Neuronal stem cell (in vitro differentiated cells): Measurements from ENCODE around the gene AIFM3.

Experiments
- DNase-seq: peaks from one replicate; pipeline ENCODE4 v3.0.0-alpha.2; 2013; ENCODE audit warnings: low spot score
- H2AFZ ChIP-seq: one replicate; pipeline ENCODE4 v1.6.1; 2013; ENCODE audit warnings: mild to moderate bottlenecking, low read length, inconsistent platforms
- H2AK5ac ChIP-seq: 2 replicates; pipeline ENCODE4 v1.6.1; 2013; ENCODE audit warnings: low read depth, mild to moderate bottlenecking, inconsistent platforms, low read length, moderate library complexity, mixed read lengths
- H2BK120ac ChIP-seq: 2 replicates; pipeline ENCODE4 v1.6.1; 2013; ENCODE audit warnings: low read depth, mild to moderate bottlenecking, inconsistent platforms, low read length, moderate library complexity, mixed read lengths
- H2BK12ac ChIP-seq: one replicate; pipeline ENCODE4 v1.6.1; 2013; ENCODE audit warnings: low read length, inconsistent platforms
- H2BK15ac ChIP-seq: 2 replicates; pipeline ENCODE4 v1.6.1; 2013; ENCODE audit warnings: mild to moderate bottlenecking, low read length, inconsistent platforms, mixed read lengths
- H2BK5ac ChIP-seq: one replicate; pipeline ENCODE4 v1.6.1; 2013; ENCODE audit warnings: inconsistent platforms, mild to moderate bottlenecking, low read length, moderate library complexity
- H3K14ac ChIP-seq: one replicate; pipeline ENCODE4 v1.6.1; 2013; ENCODE audit warnings: low read length, inconsistent platforms
- H3K18ac ChIP-seq: 2 replicates; pipeline ENCODE4 v1.6.1; 2013; ENCODE audit warnings: low read length, inconsistent platforms
- H3K23ac ChIP-seq: 2 replicates; pipeline ENCODE4 v1.6.1; 2013; ENCODE audit warnings: low read depth, mild to moderate bottlenecking, mixed read lengths, low read length, inconsistent platforms; ENCODE audit not compliant: poor library complexity
- H3K27ac ChIP-seq: replicated peaks from 3 replicates; pipeline ENCODE4 v1.5.1; 2013; ENCODE audit warnings: low read length, inconsistent platforms
- H3K27me3 ChIP-seq, 3 experiments: 2 replicates each; pipeline ENCODE4 v1.6.1; 2013; ENCODE audit warnings: low read length in 3 of 3, mild to moderate bottlenecking in 2 of 3, inconsistent platforms in 1 of 3, low read depth in 1 of 3, mixed read lengths in 1 of 3, moderate library complexity in 1 of 3; ENCODE audit not compliant: control insufficient read depth in 3 of 3, insufficient read depth in 3 of 3
- H3K36me3 ChIP-seq, 2 donors: replicated peaks in 1 of 2; 2 replicates each; pipeline ENCODE4 v1.6.1; 2013; ENCODE audit warnings: low read length in 2 of 2; ENCODE audit not compliant: control insufficient read depth in 2 of 2, insufficient read depth in 2 of 2
- H3K4ac ChIP-seq: 2 replicates; pipeline ENCODE4 v1.6.1; 2013; ENCODE audit warnings: inconsistent platforms, mild to moderate bottlenecking, low read length, moderate library complexity
- H3K4me1 ChIP-seq, 2 donors: 1 replicate in 1 of 2; 2 replicates in 1 of 2; pipeline ENCODE4 v1.6.1; 2013; ENCODE audit warnings: low read length in 2 of 2, low read depth in 1 of 2; ENCODE audit not compliant: control insufficient read depth in 2 of 2, insufficient read depth in 1 of 2
- H3K4me2 ChIP-seq: one replicate; pipeline ENCODE4 v1.6.1; 2013; ENCODE audit warnings: mild to moderate bottlenecking, low read length, inconsistent platforms; ENCODE audit not compliant: insufficient read depth, poor library complexity, severe bottlenecking
- H3K4me3 ChIP-seq, 2 donors: 2 replicates each; pipeline ENCODE4 v1.5.1; 2013; ENCODE audit warnings: low read length in 2 of 2, mild to moderate bottlenecking in 2 of 2, inconsistent platforms in 1 of 2, moderate library complexity in 1 of 2
- H3K79me1 ChIP-seq: one replicate; pipeline ENCODE4 v1.6.1; 2013; ENCODE audit warnings: low read depth, mild to moderate bottlenecking, inconsistent platforms, low read length, moderate library complexity
- H3K9ac ChIP-seq: one replicate; pipeline ENCODE4 v1.6.1; 2013; ENCODE audit warnings: mild to moderate bottlenecking, low read depth, low read length, inconsistent platforms; ENCODE audit not compliant: poor library complexity
- H3K9me3 ChIP-seq, 2 donors: replicated peaks in 1 of 2; 2 replicates each; pipeline versions ENCODE3 to v1.6.1; 2013; ENCODE audit warnings: low read length in 2 of 2, mild to moderate bottlenecking in 2 of 2, inconsistent platforms in 1 of 2, low read depth in 1 of 2, mixed read lengths in 1 of 2, moderate library complexity in 1 of 2; ENCODE audit not compliant: control insufficient read depth in 2 of 2, insufficient read depth in 1 of 2
- H4K8ac ChIP-seq: one replicate; pipeline ENCODE4 v1.6.1; 2013; ENCODE audit warnings: low read depth, mild to moderate bottlenecking, inconsistent platforms, low read length, moderate library complexity
- H4K91ac ChIP-seq: one replicate; pipeline ENCODE4 v1.6.1; 2013; ENCODE audit warnings: low read length, low read depth, mild to moderate bottlenecking, inconsistent platforms; ENCODE audit not compliant: poor library complexity
- WGBS, 2 donors: extraction: QIAGEN DNeasy Blood & Tissue Kit; methylation state at CpG; one replicate each; pipeline ENCODE4 v1.1.7; 2013; ENCODE audit warnings: missing lambda C conversion rate in 2 of 2, mixed read lengths in 1 of 2; ENCODE audit not compliant: insufficient read length in 2 of 2, insufficient replicate concordance in 1 of 2; ENCODE audit errors: extremely low coverage in 2 of 2; 5-methylcytosine and 5-hydroxymethylcytosine counted together

Gene AIFM3

GRCh38 chr22:21013657-21014201 is 46.7 kb downstream of the AIFM3 start:
- H3K36me3 ChIP-seq = peaks cover under 1 to 3% of the 10 kb centered on the region in 2 donors
- no peaks in the 10 kb centered on the region for H3K9me3 ChIP-seq
- DNase-seq = no peak
- H3K9ac ChIP-seq = peak overlapping the region; percentile 70
- no CpG with 5 or more reads among the region's 24 CpGs for WGBS, 2 donors
- H3K27ac ChIP-seq = peak overlapping the region; percentile 93
- H4K91ac ChIP-seq = no peak overlapping the region
- no peak overlapping the region for H2BK120ac ChIP-seq
- peak overlapping the region; percentile 58 for H3K4me2 ChIP-seq
- H3K23ac ChIP-seq = peak overlapping the region; percentile 50
- H2BK5ac ChIP-seq = peak overlapping the region; percentile 85
- peak overlapping the region; percentile 76 for H2BK15ac ChIP-seq
- H3K4me1 ChIP-seq = peaks cover 16 to 23% of the 10 kb centered on the region in 2 donors
- H3K4ac ChIP-seq = no peak overlapping the region
- H3K79me1 ChIP-seq = peaks cover 4% of the 10 kb centered on the region
- no peak overlapping the region for H2BK12ac ChIP-seq
- peak overlapping the region; percentile 72 to 80 for H3K4me3 ChIP-seq
- peaks cover 0 to 2% (median 0%) of the 10 kb centered on the region in 3 experiments for H3K27me3 ChIP-seq
- no peak overlapping the region for H2AK5ac ChIP-seq
- H3K18ac ChIP-seq = peak overlapping the region; percentile 90
- no peak overlapping the region for H3K14ac ChIP-seq
- H2AFZ ChIP-seq = peak overlapping the region; percentile 97
- H4K8ac ChIP-seq = no peak overlapping the region

DNA sequence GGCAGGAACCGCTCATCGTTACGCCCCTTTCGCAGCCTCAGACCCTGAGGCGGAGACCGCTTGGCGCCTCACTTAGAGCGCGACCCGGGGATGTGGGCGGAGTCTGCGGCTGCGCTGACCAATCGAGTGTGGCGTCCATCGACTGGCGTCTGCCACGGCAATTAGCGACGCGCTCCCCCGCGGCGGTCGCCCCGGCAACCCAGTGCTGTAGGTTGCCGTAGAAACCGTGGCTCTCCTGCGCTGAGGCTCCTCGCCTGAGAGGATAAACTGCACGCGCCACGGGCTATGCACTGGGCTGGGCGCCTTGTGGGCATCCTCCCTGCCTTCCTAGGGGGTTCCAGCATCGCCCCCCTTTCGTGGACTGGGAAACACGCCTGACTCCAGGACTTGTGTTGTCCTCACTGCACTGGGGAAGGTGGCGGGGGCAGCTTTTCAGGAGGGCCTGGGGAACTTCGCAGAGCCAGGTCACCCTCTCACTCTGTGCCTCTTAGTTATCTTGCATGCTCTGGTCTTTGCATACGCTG is 47.2 kb downstream of the AIFM3 start:
- WGBS, 2 donors = no CpG with 5 or more reads among the region's 40 CpGs
- Histone ChIP-seq H3K4me1 (peaks cover 16 to 23% of the 10 kb centered on the region in 2 donors), H3K14ac (no peak overlapping the region), H3K4ac (no peak overlapping the region), H3K18ac (peak overlapping the region; percentile 90), H2BK5ac (peak overlapping the region; percentile 85), H3K4me2 (peak overlapping the region; percentile 67), H3K79me1 (peaks cover 4% of the 10 kb centered on the region), H3K27ac (peak overlapping the region; percentile 93), H2AK5ac (no peak overlapping the region), H4K8ac (no peak overlapping the region), H3K23ac (peak overlapping the region; percentile 50), H3K36me3 (no peaks in the 10 kb centered on the region), H2BK15ac (peak overlapping the region; percentile 76), H3K9ac (no peak overlapping the region), H4K91ac (no peak overlapping the region), H3K9me3 (no peaks in the 10 kb centered on the region), H3K27me3 (peaks cover 0 to 2% (median 0%) of the 10 kb centered on the region in 3 experiments), H2BK120ac (no peak overlapping the region), H2BK12ac (no peak overlapping the region), H3K4me3 (peak overlapping the region; percentile 72 to 80), H2AFZ (peak overlapping the region; percentile 97)
- peak; percentile 95 for DNase-seq

DNA sequence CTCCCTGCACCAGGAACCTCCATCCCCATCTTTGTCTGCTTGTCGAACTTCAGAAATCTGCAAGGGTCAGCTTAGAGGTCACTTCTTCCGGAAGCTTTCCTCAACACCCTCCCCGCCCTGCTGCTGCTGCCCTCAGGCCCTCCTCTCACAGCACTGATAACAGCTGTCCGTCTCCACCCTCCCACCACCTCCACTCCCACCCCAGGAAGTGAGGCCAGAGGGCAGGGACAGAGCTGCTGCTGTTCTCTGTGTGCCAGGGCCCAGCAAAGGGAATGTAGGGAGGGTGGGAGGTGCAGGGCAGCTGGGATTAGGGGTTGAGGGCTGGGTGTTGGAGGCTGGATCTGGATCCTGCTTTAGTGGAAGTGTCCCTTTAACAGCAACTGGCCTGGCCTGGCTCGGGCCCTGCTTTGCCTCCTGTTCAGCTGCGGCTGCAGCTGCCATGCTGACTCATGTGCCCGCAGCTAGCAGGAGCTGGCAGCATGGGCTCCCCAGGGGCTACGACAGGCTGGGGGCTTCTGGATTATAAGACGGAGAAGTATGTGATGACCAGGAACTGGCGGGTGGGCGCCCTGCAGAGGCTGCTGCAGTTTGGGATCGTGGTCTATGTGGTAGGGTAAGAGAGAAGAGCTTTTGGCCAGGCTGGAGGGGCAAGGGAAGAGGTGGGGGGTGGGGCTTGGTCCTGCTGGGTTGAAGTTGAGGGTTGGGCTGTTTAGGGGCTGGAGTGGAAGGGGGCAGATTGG is 47.8 kb downstream of the AIFM3 start, which contains the start of gene P2RX6:
TSS of gene P2RX6 (plus strand) at position 440 of the 740 bp plus-strand sequence. CDS start at position 450, 10 bp downstream.
- Histone ChIP-seq H2BK120ac (peak within 1 kb of the TSS; percentile 16), H2BK5ac (peak within 1 kb of the TSS; percentile 85), H3K23ac (peak within 1 kb of the TSS; percentile 97), H3K14ac (no peak within 1 kb of the TSS), H3K9ac (no peak within 1 kb of the TSS), H3K4ac (no peak within 1 kb of the TSS), H4K8ac (no peak within 1 kb of the TSS), H2AK5ac (peak within 1 kb of the TSS; percentile 88), H3K4me2 (peak within 1 kb of the TSS; percentile 67), H2BK12ac (no peak within 1 kb of the TSS), H2BK15ac (peak within 1 kb of the TSS; percentile 76), H2AFZ (peak within 1 kb of the TSS; percentile 97), H4K91ac (no peak within 1 kb of the TSS), H3K79me1 (peaks cover 4% of the 10 kb centered on the region), H3K27ac (peak within 1 kb of the TSS; percentile 93), H3K4me1 (peaks cover 16 to 23% of the 10 kb centered on the region in 2 donors), H3K36me3 (no peaks in the 10 kb centered on the region), H3K9me3 (peaks cover 0 to under 1% of the 10 kb centered on the region in 2 donors), H3K27me3 (peaks cover 0 to 2% (median 0%) of the 10 kb centered on the region in 3 experiments), H3K4me3 (peak within 1 kb of the TSS; percentile 72 to 80), H3K18ac (peak within 1 kb of the TSS; percentile 90)
- peak; percentile 55 for DNase-seq
- no CpG with 5 or more reads among the region's 12 CpGs for WGBS, 2 donors
